Left cardiac atrium (tissue), 4 donors: ENCODE data around the gene KRT25. TPM values are rescaled to one million over a fixed set of nuclear protein-coding genes. Genes with fewer than 3 reads are reported as not detected.
"Not testable (repeated sequence)": the region's sequence is repeated elsewhere in the genome, so short reads cannot be mapped to it uniquely, and the experiment has no call there.

Source experiments
- ATAC-seq, 2 donors: fragments of 200-7000 bp; cut with Tn5 transposase; one replicate each; pipeline ENCODE4 v1.9.1; 2020; ENCODE audit warnings: mild to moderate bottlenecking in 2 of 2, moderate library complexity in 2 of 2
- DNase-seq: peaks from one replicate; pipeline ENCODE4 v3.0.0-alpha.2; 2020
- intact Hi-C, 2 donors: fragments of 100-400 bp; cut with DNase I; formaldehyde crosslinking; loops; one replicate each; pipeline versions ENCODE4 v1.14.1 to v1.15.1; 2022 to 2023
- total RNA-seq, 2 donors: library from RNA; stranded (reverse); fragmentation: NEBNext Ultra II Directional; extraction: Animal tissue kit (Norgen Biotek cat#: 25700); gene quantifications; one replicate each; pipeline ENCODE4 v1.2.1, GENCODE V29; 2021
- donor health status: DM: no; HTN: yes; CAD: no.
- donor health status: DM: no; HTN: yes; CAD: no; lungs with severe emphysema.
- donor health status: DM: yes; HTN: yes; CAD: no.
- donor health status: Dilated cardiomyopathy.

The KRT25 gene
- total RNA-seq, 2 donors from 2014 or later: not detected

GRCh38 chr17:40765657-40766056 is 10.5 kb upstream of the KRT25 start:
- DNase-seq (no peak), ATAC-seq (no peak)
- intact Hi-C loops: no loop called here

- ATAC-seq: no peak
- intact Hi-C loops: no loop called here
Observed at GRCh38 chr17:40763752-40764151, 8.6 kb upstream of the KRT25 start.

DNA sequence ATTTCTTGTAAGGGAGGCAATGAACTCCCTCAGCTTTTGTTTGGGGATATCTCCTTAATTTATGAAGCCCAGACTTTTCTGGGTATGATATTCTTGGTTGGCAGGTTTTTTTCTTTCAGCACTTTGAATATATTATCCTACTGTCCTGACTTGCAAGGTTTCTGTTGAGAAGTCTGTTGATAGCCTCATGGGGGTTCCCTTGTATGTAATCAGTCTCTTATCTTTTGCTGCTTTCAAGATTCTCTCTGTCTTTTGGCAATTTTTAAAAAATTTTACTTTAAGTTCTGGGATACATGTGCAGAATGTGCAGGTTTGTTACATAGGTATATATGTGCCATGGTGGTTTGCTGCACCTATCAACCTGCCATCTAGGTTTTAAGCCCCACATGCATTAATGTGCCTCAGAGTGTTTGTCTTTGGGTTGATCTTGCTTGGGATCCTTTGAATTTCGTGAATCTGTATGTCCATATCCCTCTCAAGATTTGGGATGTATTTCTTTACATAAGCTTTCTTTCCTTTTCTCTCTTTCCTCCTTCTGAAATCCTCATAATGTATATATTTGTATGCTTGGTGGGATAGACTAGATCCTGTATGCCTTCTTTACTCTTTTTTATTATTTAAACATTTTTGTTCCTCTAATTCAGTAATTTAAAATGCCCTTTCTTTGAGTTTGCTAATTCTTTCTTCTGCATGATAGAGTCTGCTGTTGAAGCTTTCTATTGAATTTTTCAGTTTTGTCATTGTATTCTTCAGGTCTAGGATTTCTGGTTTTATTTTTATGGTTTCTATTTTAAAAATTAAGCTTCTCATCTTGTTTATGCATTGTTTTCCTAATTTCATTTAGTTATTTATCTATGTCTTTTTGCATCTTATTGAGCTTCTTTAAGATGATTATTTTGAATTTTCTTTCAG is 5.2 kb upstream of the KRT25 start:
- ATAC-seq: no peak
- intact Hi-C loops: no loop called here
- no peak for DNase-seq

More at GRCh38 chr17:40763752-40764151, 8.6 kb upstream of the KRT25 start:
- no peak for DNase-seq

- intact Hi-C loops: no loop called here
Observed at GRCh38 chr17:40753804-40754203, 1.3 kb downstream of the KRT25 start.

GRCh38 chr17:40751065-40751464 is 4.1 kb downstream of the KRT25 start:
- intact Hi-C loops: no loop called here
- no peak for DNase-seq
- ATAC-seq: no peak

More at GRCh38 chr17:40753804-40754203, 1.3 kb downstream of the KRT25 start:
- no peak for ATAC-seq
- no peak for DNase-seq

DNA sequence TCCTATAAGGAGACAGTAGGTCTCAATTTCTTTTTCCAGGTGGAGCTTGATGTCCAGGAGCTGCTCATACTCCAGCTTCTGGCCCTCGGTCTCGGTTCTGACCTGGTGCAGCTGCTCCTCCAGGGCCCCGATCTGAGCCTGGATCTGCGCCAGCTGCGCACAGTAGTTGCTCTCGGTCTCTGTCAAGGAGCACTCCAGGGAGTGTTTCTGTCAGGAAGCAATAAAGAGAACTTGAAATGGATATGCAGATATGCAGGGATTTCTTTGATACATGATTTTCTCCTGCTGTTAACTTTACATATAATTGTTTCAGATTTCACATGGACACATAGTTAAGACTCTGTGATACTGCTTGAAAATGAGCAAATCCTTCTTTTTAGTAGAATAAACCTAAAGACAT is 4.7 kb downstream of the KRT25 start:
- DNase-seq (no peak), ATAC-seq (no peak)
- intact Hi-C loops: no loop called here

DNA sequence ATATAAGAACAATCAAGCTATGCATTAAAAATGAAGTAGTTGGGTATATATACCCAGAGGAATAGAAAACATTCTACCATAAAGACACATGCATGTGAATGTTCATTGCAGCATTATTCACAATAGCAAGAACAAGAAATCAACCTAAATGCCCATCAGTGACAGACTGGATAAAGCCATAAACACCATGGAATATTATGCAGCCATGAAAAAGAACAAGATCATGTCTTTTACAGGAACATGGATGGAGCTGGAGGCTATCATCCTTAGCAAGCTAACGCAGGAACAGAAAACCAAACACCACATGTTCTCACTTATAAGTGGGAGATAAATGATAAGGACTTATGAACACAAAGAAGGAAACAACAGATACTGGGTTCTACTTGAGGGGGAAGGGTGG is 6.5 kb downstream of the KRT25 start:
- ATAC-seq, intact Hi-C loops, DNase-seq: not testable (repeated sequence)

DNA sequence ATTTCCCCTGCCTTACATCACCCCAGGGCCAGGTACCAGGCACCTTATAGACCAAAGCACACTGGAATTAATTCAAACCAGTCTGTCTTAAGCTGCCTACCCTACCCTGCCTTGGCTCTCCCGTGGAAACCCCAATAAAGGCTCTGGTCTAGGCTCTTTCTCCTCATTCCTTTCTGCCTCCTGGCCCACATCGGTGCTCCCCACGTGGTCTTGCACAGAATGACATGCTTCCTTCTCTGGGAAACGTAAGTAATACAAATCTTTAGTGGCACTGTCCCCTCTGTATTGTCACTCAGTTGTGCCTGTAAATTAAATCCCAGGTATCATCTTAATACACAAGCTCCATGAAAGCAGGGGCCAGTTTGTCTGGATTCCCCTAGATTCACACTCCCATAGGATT is 16.6 kb downstream of the KRT25 start:
- no peak for ATAC-seq
- intact Hi-C loops: no loop called here
- DNase-seq: no peak

- no peak for DNase-seq
- ATAC-seq: no peak
- intact Hi-C loops: no loop called here
Observed at GRCh38 chr17:40735016-40735415, 20.1 kb downstream of the KRT25 start.

GRCh38 chr17:40734018-40734417 is 21.1 kb downstream of the KRT25 start:
- no peak for DNase-seq
- intact Hi-C loops: no loop called here
- ATAC-seq: no peak

- intact Hi-C loops: no loop called here
- no peak for DNase-seq
- ATAC-seq: no peak
Observed at GRCh38 chr17:40730970-40731369, 24.2 kb downstream of the KRT25 start.

DNA sequence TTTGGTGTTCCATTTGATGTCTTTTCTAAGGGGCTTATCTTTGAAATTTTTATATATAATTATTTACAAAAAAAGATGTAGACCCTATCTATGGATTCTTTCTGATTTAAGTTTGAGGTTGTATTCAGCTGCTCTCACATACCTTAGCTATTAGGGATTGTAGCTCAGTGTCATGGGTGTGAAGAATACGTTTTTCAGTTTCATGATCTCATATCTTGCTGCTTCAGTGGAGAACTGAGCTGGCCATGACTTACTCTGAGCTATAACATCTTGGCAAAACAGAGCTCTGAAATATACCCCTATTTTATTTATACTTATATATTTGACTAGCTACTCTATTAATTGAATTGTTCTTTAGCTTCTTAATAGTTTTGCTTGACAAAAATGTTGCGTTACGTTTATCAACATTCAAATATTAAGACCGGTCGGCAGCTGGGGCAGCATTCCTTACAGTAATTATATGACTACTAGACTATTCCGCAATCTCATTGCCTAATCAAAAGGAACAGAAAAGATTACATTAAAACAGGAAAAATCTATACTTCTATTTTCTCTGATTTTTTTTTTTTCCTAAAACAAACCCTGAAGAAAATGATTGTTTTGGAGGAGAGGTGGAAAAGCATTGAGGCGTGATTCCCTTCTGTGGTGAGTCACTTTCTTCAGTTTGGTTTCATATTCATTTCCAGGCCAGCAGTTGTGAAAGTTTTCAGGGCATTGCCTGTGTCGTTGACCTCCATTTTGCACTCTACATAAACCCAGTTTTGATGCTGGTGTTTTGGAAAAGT is 27.5 kb downstream of the KRT25 start:
- no peak for DNase-seq
- no peak for ATAC-seq
- intact Hi-C loops: no loop called here

DNA sequence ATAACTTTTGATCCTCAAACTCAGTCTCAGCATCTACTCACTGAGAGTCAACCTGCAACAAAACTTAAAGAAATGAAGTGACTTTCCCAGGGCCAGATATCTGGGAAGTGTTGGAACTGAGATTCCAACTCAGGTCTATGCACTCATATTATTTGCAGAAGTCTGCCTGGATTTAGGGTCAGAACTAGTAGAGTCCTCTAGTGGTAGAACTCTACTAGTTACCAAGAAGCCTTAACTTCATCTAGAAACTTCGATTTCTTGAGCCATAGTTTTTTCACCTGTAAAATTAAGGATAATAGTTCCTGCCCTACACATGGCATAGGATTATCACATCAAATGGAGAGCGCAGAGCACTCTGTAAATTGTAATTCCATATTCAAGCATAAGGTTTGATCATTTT is 28.2 kb downstream of the KRT25 start:
- ATAC-seq (no peak), DNase-seq (no peak)
- intact Hi-C loops: no loop called here

GRCh38 chr17:40724656-40725055 is 30.5 kb downstream of the KRT25 start:
- ATAC-seq (no peak), DNase-seq (no peak)
- intact Hi-C loops: no loop called here

- no peak for DNase-seq
Observed at GRCh38 chr17:40722241-40722640, 32.9 kb downstream of the KRT25 start.

GRCh38 chr17:40720899-40721298 is 34.2 kb downstream of the KRT25 start:
- DNase-seq (no peak), ATAC-seq (no peak)
- intact Hi-C loops: no loop called here

More at GRCh38 chr17:40722241-40722640, 32.9 kb downstream of the KRT25 start:
- intact Hi-C loops: no loop called here
- no peak for ATAC-seq

- ATAC-seq (no peak), DNase-seq (no peak)
- intact Hi-C loops: no loop called here
Observed at GRCh38 chr17:40718930-40719329, 36.2 kb downstream of the KRT25 start.

GRCh38 chr17:40717776-40718175 is 37.4 kb downstream of the KRT25 start:
- ATAC-seq (no peak), DNase-seq (no peak)
- intact Hi-C loops: no loop called here

GRCh38 chr17:40714473-40714872 is 40.7 kb downstream of the KRT25 start:
- ATAC-seq: no peak
- intact Hi-C loops: no loop called here
- no peak for DNase-seq

GRCh38 chr17:40707745-40708144 is 47.4 kb downstream of the KRT25 start:
- ATAC-seq (peak; percentile 67 to 78), DNase-seq (peak; percentile 52)
- intact Hi-C loops: no loop called here
